Measurements from ENCODE around the gene ACOT11. TPM values are rescaled to one million over a fixed set of nuclear protein-coding genes. Genes with fewer than 3 reads are reported as not detected.

The ACOT11 gene
- total and polyA plus RNA-seq, 8 donors = 5.5 to 87.0 (median 19.6) TPM

DNA sequence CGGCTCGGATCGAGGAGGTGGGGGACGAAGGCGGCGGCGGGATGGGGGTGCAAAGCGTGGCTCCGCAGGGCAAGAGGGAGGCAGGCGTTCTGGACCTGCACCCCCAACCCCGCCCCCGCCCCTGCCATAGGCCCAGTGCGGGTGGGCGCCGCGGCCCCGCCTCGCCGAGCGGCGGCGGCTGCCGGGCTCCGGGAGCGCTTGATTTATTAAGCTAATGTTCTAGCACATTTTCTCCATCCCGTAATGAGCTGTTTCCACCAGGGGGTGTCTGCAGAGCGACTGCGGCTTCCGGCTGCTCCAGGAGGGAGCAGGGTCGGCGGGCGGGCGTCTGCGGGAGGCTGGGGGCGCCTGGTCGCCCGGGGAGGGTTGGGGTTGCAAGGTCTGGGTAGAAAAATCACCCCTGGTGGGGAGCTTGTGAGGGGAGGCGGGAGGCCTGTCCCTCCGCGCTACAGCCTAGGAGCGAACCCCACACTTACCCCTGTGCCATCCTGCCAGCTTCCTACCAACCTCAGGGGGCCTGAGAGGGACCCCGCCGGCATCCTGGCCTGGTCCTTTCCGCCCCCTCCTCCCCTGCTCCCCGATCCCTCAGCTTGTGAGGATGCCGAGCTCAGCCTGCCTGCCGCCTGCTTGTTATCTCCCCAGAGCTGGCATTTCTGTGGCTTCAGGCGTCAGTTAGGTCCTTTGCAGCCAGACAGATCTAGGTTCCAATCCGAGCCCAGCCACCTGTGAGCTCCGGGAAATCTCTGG is 48.5 kb upstream of the ACOT11 start:
- 1 to 2% (median 2%) methylated on average over 21 to 50 of the region's 50 CpGs for WGBS, 5 donors
- peak overlapping the region; percentile 40 to 55 (median 43) for H3K4me3 ChIP-seq
- H3K36me3 ChIP-seq = no peaks in the 10 kb centered on the region
- H3K27me3 ChIP-seq = peaks cover 0 to 34% (median 20%) of the 10 kb centered on the region in 3 donors
- peak in 1 of 2 donors; percentile 86 for DNase-seq
- intact Hi-C loops (cut with DNase I; ENCODE audit: low total_unique reads) = loop anchor here (10.0 kb wide), 1 partner anchor 375 kb away; no protein-coding TSS in a partner anchor
- H3K27ac ChIP-seq = peak overlapping the region in 1 of 5 donors; percentile 37
- peaks cover 0 to 5% (median 2%) of the 10 kb centered on the region in 4 donors for H3K9me3 ChIP-seq
- TF ChIP-seq, protein P1, sequence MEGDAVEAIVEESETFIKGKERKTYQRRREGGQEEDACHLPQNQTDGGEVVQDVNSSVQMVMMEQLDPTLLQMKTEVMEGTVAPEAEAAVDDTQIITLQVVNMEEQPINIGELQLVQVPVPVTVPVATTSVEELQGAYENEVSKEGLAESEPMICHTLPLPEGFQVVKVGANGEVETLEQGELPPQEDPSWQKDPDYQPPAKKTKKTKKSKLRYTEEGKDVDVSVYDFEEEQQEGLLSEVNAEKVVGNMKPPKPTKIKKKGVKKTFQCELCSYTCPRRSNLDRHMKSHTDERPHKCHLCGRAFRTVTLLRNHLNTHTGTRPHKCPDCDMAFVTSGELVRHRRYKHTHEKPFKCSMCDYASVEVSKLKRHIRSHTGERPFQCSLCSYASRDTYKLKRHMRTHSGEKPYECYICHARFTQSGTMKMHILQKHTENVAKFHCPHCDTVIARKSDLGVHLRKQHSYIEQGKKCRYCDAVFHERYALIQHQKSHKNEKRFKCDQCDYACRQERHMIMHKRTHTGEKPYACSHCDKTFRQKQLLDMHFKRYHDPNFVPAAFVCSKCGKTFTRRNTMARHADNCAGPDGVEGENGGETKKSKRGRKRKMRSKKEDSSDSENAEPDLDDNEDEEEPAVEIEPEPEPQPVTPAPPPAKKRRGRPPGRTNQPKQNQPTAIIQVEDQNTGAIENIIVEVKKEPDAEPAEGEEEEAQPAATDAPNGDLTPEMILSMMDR (IDR thresholded peaks at IDR 0.05) = peak in 4 of 7 experiments; percentile 10 to 49 (median 30)
- TF ChIP-seq EP300 (IDR thresholded peaks at IDR 0.05) = no peak
- H3K4me1 ChIP-seq = peaks cover 13 to 19% (median 16%) of the 10 kb centered on the region in 4 donors

DNA sequence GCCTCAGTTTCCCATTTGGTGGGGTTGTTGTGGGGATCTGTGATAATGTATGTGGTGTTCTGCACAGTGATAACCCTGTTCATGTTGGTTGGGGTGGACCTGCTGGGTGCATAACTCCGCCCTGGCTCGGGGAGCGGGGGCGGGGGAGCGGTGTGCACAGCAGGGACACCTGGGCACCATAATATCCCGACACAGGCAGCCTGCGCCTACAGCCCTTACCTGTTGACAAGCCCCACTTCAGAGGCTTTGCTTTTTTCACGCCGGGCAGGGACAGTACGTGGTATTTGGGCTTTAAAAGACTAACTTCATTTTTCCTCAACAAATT is 48.0 kb upstream of the ACOT11 start:
- Histone ChIP-seq H3K9me3 (peaks cover 0 to 5% (median 2%) of the 10 kb centered on the region in 4 donors), H3K27me3 (peaks cover 0 to 34% (median 20%) of the 10 kb centered on the region in 3 donors), H3K27ac (peak overlapping the region in 1 of 5 donors; percentile 37), H3K4me3 (peak overlapping the region; percentile 40 to 55 (median 43)), H3K36me3 (no peaks in the 10 kb centered on the region), H3K4me1 (peaks cover 13 to 19% (median 16%) of the 10 kb centered on the region in 4 donors)
- intact Hi-C loops (cut with DNase I; ENCODE audit: low total_unique reads) = no loop called here
- no peak for DNase-seq
- WGBS, 5 donors = 38 to 62% (median 41%) methylated on average over 8 to 10 of the region's 10 CpGs
- TF ChIP-seq POLR2AphosphoS5 (IDR thresholded peaks at IDR 0.05) = no peak
- TF ChIP-seq EP300 (IDR thresholded peaks at IDR 0.05) = no peak
- TF ChIP-seq, protein P1 (IDR thresholded peaks at IDR 0.05) = no peak
- TF ChIP-seq POLR2A (IDR thresholded peaks at IDR 0.05) = no peak

DNA sequence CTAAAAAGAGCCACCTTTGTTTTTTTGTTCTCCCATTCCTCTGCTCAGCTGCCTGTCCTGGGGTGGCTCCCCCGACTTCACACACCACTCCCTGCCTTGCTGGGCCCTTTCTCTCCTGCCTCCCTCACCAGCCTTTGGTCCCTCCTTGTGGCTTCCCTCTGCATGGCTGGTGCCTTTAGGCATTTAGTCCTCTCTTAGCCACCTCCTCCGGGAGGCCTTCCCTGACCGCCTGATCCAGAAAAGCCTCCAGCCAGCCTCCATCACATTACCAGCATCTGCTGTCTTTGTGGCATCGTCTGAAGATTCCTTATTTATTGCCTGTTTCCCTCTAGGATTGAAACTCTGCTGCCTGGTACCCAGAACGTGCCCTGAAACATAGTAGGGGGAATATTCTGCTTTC is 46.2 kb upstream of the ACOT11 start:
- H3K27me3 ChIP-seq = peaks cover 0 to 34% (median 20%) of the 10 kb centered on the region in 3 donors
- peaks cover 0 to 5% (median 2%) of the 10 kb centered on the region in 4 donors for H3K9me3 ChIP-seq
- H3K27ac ChIP-seq = no peak overlapping the region
- TF ChIP-seq POLR2AphosphoS5 (IDR thresholded peaks at IDR 0.05) (no peak), POLR2A (IDR thresholded peaks at IDR 0.05) (no peak), EP300 (IDR thresholded peaks at IDR 0.05) (no peak)
- TF ChIP-seq, protein P1 (IDR thresholded peaks at IDR 0.05) = no peak
- peaks cover 13 to 19% (median 16%) of the 10 kb centered on the region in 4 donors for H3K4me1 ChIP-seq
- no peak for DNase-seq
- H3K4me3 ChIP-seq = no peak overlapping the region
- intact Hi-C loops (cut with DNase I; ENCODE audit: low total_unique reads) = no loop called here
- no peaks in the 10 kb centered on the region for H3K36me3 ChIP-seq
- 79 to 84% (median 82%) methylated on average over 5 of the region's 5 CpGs for WGBS, 5 donors

DNA sequence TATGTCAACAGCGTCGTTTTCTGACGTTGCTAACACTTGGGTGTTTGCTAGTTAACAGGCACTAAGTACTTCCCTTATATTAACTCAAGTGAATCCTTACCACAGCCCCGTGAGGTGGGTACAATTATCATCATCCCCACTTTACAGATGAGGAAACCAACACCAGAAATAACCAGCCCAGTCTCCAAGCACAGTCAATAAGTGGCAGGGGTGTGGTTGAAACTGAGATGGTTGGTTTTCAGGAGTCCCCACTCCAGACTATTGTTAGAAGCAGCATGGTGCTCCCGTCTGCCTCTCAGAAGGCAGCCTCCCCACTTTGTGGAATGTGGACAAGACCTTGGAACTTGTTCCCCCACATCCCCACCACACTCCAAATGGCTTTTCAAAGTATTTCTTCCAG is 45.7 kb upstream of the ACOT11 start:
- H3K4me1 ChIP-seq = peaks cover 13 to 19% (median 16%) of the 10 kb centered on the region in 4 donors
- intact Hi-C loops (cut with DNase I; ENCODE audit: low total_unique reads) = no loop called here
- TF ChIP-seq, protein P1 (IDR thresholded peaks at IDR 0.05) = no peak
- TF ChIP-seq POLR2A (IDR thresholded peaks at IDR 0.05) (no peak), POLR2AphosphoS5 (IDR thresholded peaks at IDR 0.05) (no peak), EP300 (IDR thresholded peaks at IDR 0.05) (no peak)
- peaks cover 0 to 5% (median 2%) of the 10 kb centered on the region in 4 donors for H3K9me3 ChIP-seq
- H3K4me3 ChIP-seq = no peak overlapping the region
- no peak for DNase-seq
- 71 to 87% (median 75%) methylated on average over 5 of the region's 5 CpGs for WGBS, 5 donors
- no peak overlapping the region for H3K27ac ChIP-seq
- peaks cover 0 to 34% (median 20%) of the 10 kb centered on the region in 3 donors for H3K27me3 ChIP-seq
- no peaks in the 10 kb centered on the region for H3K36me3 ChIP-seq
